Stomach (tissue), 9 donors: ENCODE data around the gene KCNK7. TPM values are rescaled to one million over a fixed set of nuclear protein-coding genes. Genes with fewer than 3 reads are reported as not detected.

Experiments
- DNase-seq, 2 donors: peaks; one replicate each; pipeline versions ENCODE4 v3.0.0 to v3.0.0-alpha.2; 2013 to 2019
- H3K27ac ChIP-seq, 5 donors: fragments of 200-600 bp in 4 of 5; sonication (generic) in 4 of 5; one replicate each; pipeline ENCODE4 v1.5.1; 2013 to 2019; ENCODE audit warnings: mild to moderate bottlenecking in 1 of 5, moderate library complexity in 1 of 5
- H3K27me3 ChIP-seq, 3 donors: fragments of 200-600 bp; sonication (generic); one replicate each; pipeline ENCODE4 v1.5.1; 2017 to 2019; ENCODE audit warnings: mixed run types in 1 of 3
- H3K36me3 ChIP-seq, 4 donors: fragments of 200-600 bp; sonication (generic); 1 replicate in 3 of 4; 2 replicates in 1 of 4; pipeline ENCODE4 v1.5.1; 2016 to 2019
- H3K4me1 ChIP-seq, 4 donors: fragments of 200-600 bp; sonication (generic); one replicate each; pipeline ENCODE4 v1.5.1; 2016 to 2019
- H3K4me3 ChIP-seq, 4 donors: fragments of 200-600 bp; sonication (generic) in 3 of 4; one replicate each; pipeline ENCODE4 v1.5.1; 2016 to 2019; ENCODE audit warnings: mild to moderate bottlenecking in 1 of 4
- H3K9me3 ChIP-seq, 4 donors: fragments of 200-600 bp; sonication (generic); one replicate each; pipeline ENCODE4 v1.5.1; 2016 to 2019
- CTCF ChIP-seq, 7 experiments: fragments of 450-650 bp in 4 of 7; fragments of 200-600 bp in 3 of 7; sonication (generic) in 3 of 7; IDR thresholded peaks; one replicate each; pipeline ENCODE4 v1.5.1; 2016 to 2019; ENCODE audit warnings: antibody characterized with exemption in 7 of 7, control low read depth in 2 of 7, mild to moderate bottlenecking in 1 of 7
- EP300 ChIP-seq: sonication (generic); formaldehyde crosslinking; IDR thresholded peaks from one replicate; pipeline ENCODE4 v1.6.1; 2017; ENCODE audit warnings: antibody characterized with exemption
- POLR2A ChIP-seq, 4 donors: fragments of 450-650 bp; IDR thresholded peaks; one replicate each; pipeline ENCODE4 v1.6.1; 2016; ENCODE audit warnings: antibody characterized with exemption in 4 of 4, control low read depth in 2 of 4, mild to moderate bottlenecking in 1 of 4, moderate library complexity in 1 of 4
- POLR2AphosphoS5 ChIP-seq, 3 donors: sonication (generic); formaldehyde crosslinking; IDR thresholded peaks; one replicate each; pipeline ENCODE4 v1.6.1; 2016; ENCODE audit warnings: antibody characterized with exemption in 3 of 3
- WGBS, 5 donors: extraction: QIAGEN DNeasy Blood & Tissue Kit in 3 of 5; methylation state at CpG; one replicate each; pipeline versions ENCODE4 v1.1.5 to v1.1.7; 2013 to 2018; 5-methylcytosine and 5-hydroxymethylcytosine counted together
- intact Hi-C: fragments of 100-400 bp; cut with DNase I; formaldehyde crosslinking; loops from one replicate; pipeline ENCODE4 v1.15.1; 2023; ENCODE audit warnings: low total_unique reads
- polyA plus RNA-seq, 3 donors: library from polyadenylated mRNA; stranded (reverse); fragments of 200-250 nt; gene quantifications; one replicate each; pipeline ENCODE4 v1.2.3, GENCODE V29; 2013
- total RNA-seq, 5 donors: library from RNA; depleted of rRNA; stranded (reverse); fragments of >200 nt; gene quantifications; one replicate each; pipeline versions ENCODE4 v1.1.0 to v1.2.3, GENCODE V29; 2014 to 2016
- donor health status: healthy with polysubstance abuse.
- donor health status: Bipolar disorder and iron deficiency.
- donor health status: healthy.

The KCNK7 gene
- total and polyA plus RNA-seq, 8 donors = 0.58 to 5.8 (median 3.0) TPM; not detected in 4

- TF ChIP-seq POLR2A (IDR thresholded peaks at IDR 0.05) = no peak
- no peak for TF ChIP-seq POLR2AphosphoS5 (IDR thresholded peaks at IDR 0.05)
- TF ChIP-seq CTCF (IDR thresholded peaks at IDR 0.05) = no peak
- TF ChIP-seq EP300 = no peak
- intact Hi-C loops = no loop called here
- H3K27ac ChIP-seq = peak overlapping the region; percentile 88 to 96 (median 94)
- no peak overlapping the region for H3K4me3 ChIP-seq
- 67 to 83% (median 77%) methylated on average over 3 to 5 of the region's 5 CpGs for WGBS, 5 donors
- H3K36me3 ChIP-seq = no peaks in the 10 kb centered on the region
- H3K4me1 ChIP-seq = peaks cover 48 to 62% (median 58%) of the 10 kb centered on the region in 4 donors
- peaks cover 0 to 8% (median 0%) of the 10 kb centered on the region in 3 donors for H3K27me3 ChIP-seq
- no peaks in the 10 kb centered on the region for H3K9me3 ChIP-seq
- no peak for DNase-seq
Measured at GRCh38 chr11:65559535-65559934, 36.1 kb downstream of the KCNK7 start.

GRCh38 chr11:65558930-65559509 lies 36.6 kb downstream of the KCNK7 start:
- DNase-seq = peak; percentile 44 to 85
- Histone ChIP-seq H3K27me3 (peaks cover 0 to 8% (median 0%) of the 10 kb centered on the region in 3 donors), H3K36me3 (peaks cover 0 to under 1% (median 0%) of the 10 kb centered on the region in 4 donors), H3K27ac (peak overlapping the region; percentile 88 to 96 (median 94)), H3K9me3 (no peaks in the 10 kb centered on the region), H3K4me3 (peak overlapping the region; percentile 64 to 73 (median 68)), H3K4me1 (peaks cover 48 to 68% (median 61%) of the 10 kb centered on the region in 4 donors)
- 29 to 48% (median 39%) methylated on average over 13 to 19 of the region's 19 CpGs for WGBS, 5 donors
- TF ChIP-seq POLR2AphosphoS5 (IDR thresholded peaks at IDR 0.05) (no peak), POLR2A (IDR thresholded peaks at IDR 0.05) (no peak)
- intact Hi-C loops = no loop called here

- Histone ChIP-seq H3K4me3 (peak within 1 kb of the TSS; percentile 64 to 73 (median 68)), H3K36me3 (peaks cover 0 to 8% (median 5%) of the 10 kb centered on the region in 4 donors), H3K27me3 (peaks cover 0 to 8% (median 0%) of the 10 kb centered on the region in 3 donors), H3K27ac (peak within 1 kb of the TSS; percentile 88 to 96 (median 94)), H3K4me1 (peaks cover 48 to 75% (median 69%) of the 10 kb centered on the region in 4 donors), H3K9me3 (no peaks in the 10 kb centered on the region)
- intact Hi-C loops = no loop called here
- TF ChIP-seq CTCF (IDR thresholded peaks at IDR 0.05) (no peak), POLR2A (IDR thresholded peaks at IDR 0.05) (no peak), EP300 (no peak), POLR2AphosphoS5 (IDR thresholded peaks at IDR 0.05) (peak; percentile 31 to 53 (median 37))
- WGBS, 5 donors = 0 to 1% (median 1%) methylated on average over 17 to 79 of the region's 79 CpGs
- peak; percentile 87 to 94 for DNase-seq
Measured at GRCh38 chr11:65558002-65558929, 37.3 kb downstream of the KCNK7 start, which contains the start of gene LTBP3. Gene LTBP3 (minus strand): TSS chr11:65558359. CDS start chr11:65557959, 400 bp downstream.

GRCh38 chr11:65557280-65558001 lies 38.2 kb downstream of the KCNK7 start:
- 4 to 24% (median 6%) methylated on average over 10 to 44 of the region's 47 CpGs for WGBS, 5 donors
- peaks cover 48 to 83% (median 73%) of the 10 kb centered on the region in 4 donors for H3K4me1 ChIP-seq
- H3K4me3 ChIP-seq = peak overlapping the region; percentile 64 to 73 (median 68)
- H3K9me3 ChIP-seq = no peaks in the 10 kb centered on the region
- H3K27me3 ChIP-seq = peaks cover 0 to 8% (median 0%) of the 10 kb centered on the region in 3 donors
- H3K27ac ChIP-seq = peak overlapping the region; percentile 88 to 96 (median 94)
- intact Hi-C loops = no loop called here
- peak in 1 of 2 donors; percentile 68 for DNase-seq
- peaks cover 0 to 16% (median 9%) of the 10 kb centered on the region in 4 donors for H3K36me3 ChIP-seq
- TF ChIP-seq POLR2AphosphoS5 (IDR thresholded peaks at IDR 0.05) (no peak), EP300 (no peak), CTCF (IDR thresholded peaks at IDR 0.05) (no peak), POLR2A (IDR thresholded peaks at IDR 0.05) (no peak)
